ENCODE results near the gene IFITM5. TPM values are rescaled to one million over a fixed set of nuclear protein-coding genes. Genes with fewer than 3 reads are reported as not detected.

The IFITM5 gene
- total and polyA plus RNA-seq, 9 of the 15 experiments (the other 6 are each of a cell fraction or from before 2014, with no cell fraction given): 0.19 TPM; not detected in 8

- TF ChIP-seq THRB (CRISPR knock-in tag; conservative IDR thresholded peaks at IDR 0.05) (no peak), ZNF79 (CRISPR knock-in tag; IDR thresholded peaks at IDR 0.05; ENCODE audit: low read depth) (no peak), TCF7L2 (IDR thresholded peaks at IDR 0.05; ENCODE audit: low read depth, low read length) (no peak), ZNF12 (CRISPR knock-in tag; IDR thresholded peaks at IDR 0.05) (no peak), NFE2 (IDR thresholded peaks at IDR 0.05; ENCODE audit: low read depth) (no peak), HDAC1 (IDR thresholded peaks at IDR 0.05) (peak in 1 of 2 experiments; percentile 57; a peak in 1 of 4 replicates), FOXK2 (conservative IDR thresholded peaks at IDR 0.05 in 1 of 2, IDR thresholded peaks at IDR 0.05 in 1 of 2; ENCODE audit: low read depth in 2 of 2) (no peak), SAFB (IDR thresholded peaks at IDR 0.05; ENCODE audit: borderline replicate concordance, low read depth, low read length) (peak; percentile 75), NFIX (CRISPR knock-in tag; IDR thresholded peaks at IDR 0.05; ENCODE audit: low read depth) (no peak), E2F1 (CRISPR knock-in tag; IDR thresholded peaks at IDR 0.05) (no peak), FUS (optimal IDR thresholded peaks at IDR 0.05; ENCODE audit: low read depth, low read length) (peak; percentile 79), PHB (CRISPR knock-in tag; IDR thresholded peaks at IDR 0.05) (no peak), SNRNP70 (optimal IDR thresholded peaks at IDR 0.05; ENCODE audit: low read depth, low read length) (no peak), RHOXF2B (CRISPR knock-in tag; conservative IDR thresholded peaks at IDR 0.05) (no peak), YBX1 (IDR thresholded peaks at IDR 0.05) (no peak), POLR3A (IDR thresholded peaks at IDR 0.05; ENCODE audit: borderline replicate concordance, extremely low read depth, insufficient read depth, insufficient read length) (no peak), ARID4B (CRISPR knock-in tag; IDR thresholded peaks at IDR 0.05) (peak; percentile 45; the same call in 1 of the 2 replicates), TAF9B (IDR thresholded peaks at IDR 0.05; ENCODE audit: partially characterized antibody) (no peak), ZBTB12 (CRISPR knock-in tag; IDR thresholded peaks at IDR 0.05) (no peak), CREBBP (IDR thresholded peaks at IDR 0.05; ENCODE audit: low read depth, low read length) (no peak), CHD4 (IDR thresholded peaks at IDR 0.05; ENCODE audit: insufficient read depth, insufficient replicate concordance, low read depth, low read length, poor library complexity, severe bottlenecking) (no peak)
Observed at GRCh38 chr11:316031-316701, 16.8 kb upstream of the IFITM5 start (continued).

Measured in K562 (cell line).